ENCODE results near the gene TMEM253. TPM values are rescaled to one million over a fixed set of nuclear protein-coding genes. Genes with fewer than 3 reads are reported as not detected.

The TMEM253 gene
- total and polyA plus RNA-seq, 9 of the 15 experiments (the other 6 are each of a cell fraction or from before 2014, with no cell fraction given) = 0.11 to 0.61 (median 0.26) TPM; not detected in 3

- no TSS peak for BruUV-seq (replicated peaks)
- no peaks in the 10 kb centered on the region for H3K79me2 ChIP-seq (ENCODE audit: control insufficient read depth, insufficient read depth, low read length)
- peaks cover 2 to 29% of the 10 kb centered on the region in 2 experiments; a peak in 3 of 5 replicates for H3K4me1 ChIP-seq (replicated peaks in 1 of 2; ENCODE audit: control insufficient read depth in 2 of 2, insufficient read depth in 2 of 2, low read length in 2 of 2)
- no peak for TF ChIP-seq PYGO2 (tag; IDR thresholded peaks at IDR 0.05)
- no peak for TF ChIP-seq PHF21A (IDR thresholded peaks at IDR 0.05; ENCODE audit: borderline replicate concordance, low read depth)
- TF ChIP-seq PBX2 (CRISPR knock-in tag; IDR thresholded peaks at IDR 0.05; ENCODE audit: low read depth) = no peak
- no peak for TF ChIP-seq PBX2 (tag; conservative IDR thresholded peaks at IDR 0.05; ENCODE audit: low read depth)
- TF ChIP-seq CBFA2T2 (conservative IDR thresholded peaks at IDR 0.05) = no peak
- TF ChIP-seq ZBTB9 (CRISPR knock-in tag; IDR thresholded peaks at IDR 0.05) = no peak
- no peak for TF ChIP-seq ATF6 (CRISPR knock-in tag; IDR thresholded peaks at IDR 0.05)
- TF ChIP-seq NFIC (IDR thresholded peaks at IDR 0.05) = no peak
- TF ChIP-seq NCOA1 (IDR thresholded peaks at IDR 0.05; ENCODE audit: low read depth) = no peak
- no peak for TF ChIP-seq MTA3 (IDR thresholded peaks at IDR 0.05; ENCODE audit: borderline replicate concordance)
- TF ChIP-seq ZC3H11A (IDR thresholded peaks at IDR 0.05; ENCODE audit: low read depth, low read length) = no peak
- TF ChIP-seq KLF6 (CRISPR knock-in tag; IDR thresholded peaks at IDR 0.05; ENCODE audit: borderline replicate concordance) = no peak
- TF ChIP-seq SREBF2 (CRISPR knock-in tag; IDR thresholded peaks at IDR 0.05) = no peak
- TF ChIP-seq ZNF41 (CRISPR knock-in tag; conservative IDR thresholded peaks at IDR 0.05) = no peak
- TF ChIP-seq CEBPG (CRISPR knock-in tag; IDR thresholded peaks at IDR 0.05) = no peak
- TF ChIP-seq CEBPG (tag; conservative IDR thresholded peaks at IDR 0.05 in 1 of 2, IDR thresholded peaks at IDR 0.05 in 1 of 2) = no peak
- ATAC-seq (no peak), FAIRE-seq (no peak), DNase-seq (ENCODE audit: extremely low read depth in 1 of 4, low spot score in 3 of 4) (no peak)
- H3K4me3 ChIP-seq = no peak overlapping the region
- intact Hi-C loops (cut with micrococcal nuclease) (loop anchor here (1.0 kb wide), 1 partner anchor 23 kb away; no protein-coding TSS in a partner anchor), in situ Hi-C loops (cut with MboI) (no loop called here)
- ChIA-PET POLR2A (interaction anchor here (0.6 kb wide), 2 partner anchors 23 to 79 kb away, joined by 3 to 4 read pairs; no protein-coding TSS in a partner anchor), CTCF (ENCODE audit: low intra/inter-chr PET ratio) (interaction anchor here (1.7 to 2.5 kb wide), 4 partner anchors 13 to 234 kb away, joined by 5 to 21 read pairs (median 12); partner anchors contain the start of gene ARHGEF40)
- H3K9ac ChIP-seq (ENCODE audit: insufficient read depth in 1 of 2, low read depth in 2 of 2, low read length in 2 of 2) = no peak overlapping the region
- no peaks in the 10 kb centered on the region for H3K27me3 ChIP-seq (ENCODE audit: control insufficient read depth in 2 of 2, insufficient read depth in 2 of 2, low read length in 2 of 2)
- H3K36me3 ChIP-seq (ENCODE audit: control insufficient read depth, insufficient read depth, low read length) = peaks cover 5% of the 10 kb centered on the region; the same call in 1 of the 3 replicates
- no peak overlapping the region for H3K27ac ChIP-seq (ENCODE audit: extremely low read depth, low read depth, low read length)
- WGBS (ENCODE audit: insufficient coverage, low coverage, missing lambda C conversion rate) = 90% methylated on average over 15 of the region's 45 CpGs
- H3K4me2 ChIP-seq (ENCODE audit: insufficient read depth, low read length) = no peak overlapping the region
- H3K9me3 ChIP-seq (replicated peaks; ENCODE audit: control insufficient read depth, insufficient read depth, low read depth, low read length) = no peaks in the 10 kb centered on the region
- H4K20me1 ChIP-seq (replicated peaks; ENCODE audit: control insufficient read depth, insufficient read depth, low read length) = no peaks in the 10 kb centered on the region
- H2AFZ ChIP-seq (ENCODE audit: low read depth, low read length) = no peak overlapping the region
- no peaks in the 10 kb centered on the region for H3K9me1 ChIP-seq (ENCODE audit: control insufficient read depth, insufficient read depth, low read length)
Observed at GRCh38 chr14:21090940-21091663, 9.8 kb upstream of the TMEM253 start.

All from K562 (cell line).